Activated CD4-positive, alpha-beta T cell treated with anti-CD3 and anti-CD28 coated beads, Interleukin-2, amount 10 ng/mL, durations not matched to agents 7 days and 5 days (primary cell): Measurements from ENCODE around the gene MMP24OS. TPM values are rescaled to one million over a fixed set of nuclear protein-coding genes. Genes with fewer than 3 reads are reported as not detected.
A peak's percentile ranks its signal among the peaks of the same experiment; 100 is the strongest.
"Not testable (repeated sequence)": the region's sequence is repeated elsewhere in the genome, so short reads cannot be mapped to it uniquely, and the experiment has no call there.

Source experiments
- CTCF ChIA-PET: fragments of 350-600 bp; sonication (Branson Sonifier 250); formaldehyde crosslinking; loops from one replicate; lab custom pipeline; 2021; ENCODE audit warnings: antibody characterized with exemption; lab: Charles Lee
- POLR2A ChIA-PET: fragments of 350-600 bp; sonication (Branson Sonifier 250); formaldehyde crosslinking; loops from one replicate; lab custom pipeline; 2021; ENCODE audit warnings: antibody characterized with exemption; lab: Charles Lee
- DNase-seq: peaks from one replicate; pipeline ENCODE4 v3.0.0-alpha.2; 2020
- H3K27ac Mint-ChIP-seq: one replicate; pipeline ENCODE4 v1.8.0; 2021; ENCODE audit warnings: mild to moderate bottlenecking, moderate library complexity, mixed read lengths
- H3K27me3 Mint-ChIP-seq: one replicate; pipeline ENCODE4 v1.8.0; 2021; ENCODE audit warnings: mixed read lengths
- H3K36me3 Mint-ChIP-seq: one replicate; pipeline ENCODE4 v1.8.0; 2021; ENCODE audit warnings: low read depth, mixed read lengths
- H3K4me1 Mint-ChIP-seq: one replicate; pipeline ENCODE4 v1.8.0; 2021; ENCODE audit warnings: mixed read lengths
- H3K4me3 Mint-ChIP-seq: one replicate; pipeline ENCODE4 v1.8.0; 2021; ENCODE audit warnings: mild to moderate bottlenecking, moderate library complexity, mixed read lengths
- H3K9me3 Mint-ChIP-seq: one replicate; pipeline ENCODE4 v1.8.0; 2021; ENCODE audit warnings: mixed read lengths
- total RNA-seq, 2 experiments: library from RNA; stranded (reverse); gene quantifications; one replicate each; pipeline ENCODE4 v1.2.3, GENCODE V29; 2021

MMP24OS gene
- total RNA-seq, 2 experiments from 2014 or later = 46.7 to 48.3 TPM

- ChIA-PET POLR2A (interaction anchor here (0.6 kb wide), 1 partner anchor 117 kb away, joined by 6 read pairs; no protein-coding TSS in a partner anchor), CTCF (interaction anchor here (1.6 kb wide), 1 partner anchor 120 kb away, joined by 4 read pairs; no protein-coding TSS in a partner anchor)
- Mint-ChIP-seq H3K4me3 (no peak overlapping the region), H3K36me3 (peaks cover 8% of the 10 kb centered on the region), H3K27me3 (no peaks in the 10 kb centered on the region), H3K9me3 (no peaks in the 10 kb centered on the region), H3K4me1 (no peaks in the 10 kb centered on the region), H3K27ac (no peak overlapping the region)
- DNase-seq = no peak
Measured at GRCh38 chr20:35264755-35265154, 13.2 kb downstream of the MMP24OS start.

- CTCF ChIA-PET = interaction anchor here (1.6 kb wide), 1 partner anchor 119 kb away, joined by 4 read pairs; no protein-coding TSS in a partner anchor
- Mint-ChIP-seq H3K27ac (no peak overlapping the region), H3K4me3 (no peak overlapping the region), H3K36me3 (peaks cover 8% of the 10 kb centered on the region), H3K4me1 (no peaks in the 10 kb centered on the region), H3K9me3 (no peaks in the 10 kb centered on the region), H3K27me3 (no peaks in the 10 kb centered on the region)
- POLR2A ChIA-PET = no interaction called here
- DNase-seq = no peak
Measured at GRCh38 chr20:35263532-35264341, 14.2 kb downstream of the MMP24OS start.

GRCh38 chr20:35262731-35263531 is 15.0 kb downstream of the MMP24OS start:
- H3K9me3 Mint-ChIP-seq, DNase-seq, H3K27ac Mint-ChIP-seq, H3K4me3 Mint-ChIP-seq, H3K36me3 Mint-ChIP-seq, H3K4me1 Mint-ChIP-seq, POLR2A ChIA-PET, CTCF ChIA-PET, H3K27me3 Mint-ChIP-seq: not testable (repeated sequence)

- POLR2A ChIA-PET, CTCF ChIA-PET, H3K4me1 Mint-ChIP-seq, H3K27me3 Mint-ChIP-seq, H3K36me3 Mint-ChIP-seq, H3K9me3 Mint-ChIP-seq, DNase-seq, H3K4me3 Mint-ChIP-seq, H3K27ac Mint-ChIP-seq: not testable (repeated sequence)
Measured at GRCh38 chr20:35262321-35262720, 15.6 kb downstream of the MMP24OS start.

DNA sequence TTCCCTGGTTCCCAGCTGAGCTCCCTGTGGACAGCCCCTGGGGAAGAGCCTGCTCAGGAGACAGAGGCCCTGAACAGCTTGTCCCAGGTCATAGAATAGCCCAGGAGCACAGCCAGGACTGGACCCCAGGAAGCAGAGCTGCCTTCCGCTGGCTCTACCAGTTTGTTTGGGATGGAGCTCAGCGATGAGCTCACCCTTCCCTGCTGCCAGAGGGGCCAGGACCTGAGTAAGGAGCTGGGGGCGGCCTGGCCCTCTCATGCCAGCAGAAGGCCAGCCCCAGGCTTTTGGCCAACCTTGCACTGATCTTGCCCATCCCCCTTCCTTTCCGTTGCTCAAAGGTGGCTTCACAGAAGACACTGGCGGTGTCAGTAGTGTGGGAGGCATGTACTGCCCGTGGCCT is 17.5 kb downstream of the MMP24OS start:
- CTCF ChIA-PET = interaction anchor here (0.8 to 2.2 kb wide), 3 partner anchors 9 to 19 kb away, joined by 3 to 6 read pairs (median 3); no protein-coding TSS in a partner anchor
- no peaks in the 10 kb centered on the region for H3K4me1 Mint-ChIP-seq
- POLR2A ChIA-PET = no interaction called here
- no peak overlapping the region for H3K4me3 Mint-ChIP-seq
- no peaks in the 10 kb centered on the region for H3K9me3 Mint-ChIP-seq
- no peak for DNase-seq
- H3K27ac Mint-ChIP-seq = no peak overlapping the region
- H3K36me3 Mint-ChIP-seq = peaks cover 2% of the 10 kb centered on the region
- no peaks in the 10 kb centered on the region for H3K27me3 Mint-ChIP-seq

DNA sequence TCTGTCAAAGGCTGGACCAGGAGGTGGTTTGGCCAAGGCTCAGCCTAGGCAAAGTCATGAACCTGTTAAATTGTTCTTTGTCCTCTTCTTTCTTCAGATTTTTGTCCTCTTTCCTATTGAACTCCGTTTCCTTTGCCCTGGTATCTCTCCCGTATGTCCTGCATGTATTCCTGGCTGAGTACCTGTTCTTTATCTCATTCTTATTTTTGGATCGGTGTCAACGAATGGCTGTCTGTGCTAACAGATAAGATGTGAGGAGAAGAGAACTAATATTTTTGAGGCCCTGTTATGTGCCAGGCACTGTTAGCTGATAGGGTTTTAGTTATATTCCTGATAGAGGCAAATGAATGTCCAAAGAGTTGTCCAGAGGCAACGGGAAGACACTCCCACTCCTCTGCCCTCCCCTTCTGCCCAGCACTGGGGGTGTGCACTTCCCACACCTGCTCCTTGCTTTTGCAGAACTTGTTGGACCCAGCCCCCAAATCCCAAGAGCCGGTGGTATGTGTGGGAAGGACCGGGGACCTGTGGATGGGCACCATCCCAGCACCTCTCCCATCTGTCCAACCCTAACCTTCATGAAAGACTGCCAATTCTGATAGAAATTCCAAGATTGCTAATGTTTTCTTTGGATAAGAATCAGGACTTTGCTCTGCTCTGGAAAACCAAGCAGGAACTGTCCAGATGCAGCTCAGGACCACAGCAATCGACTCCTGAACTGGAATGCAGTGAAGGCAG is 20.6 kb downstream of the MMP24OS start:
- no peaks in the 10 kb centered on the region for H3K27me3 Mint-ChIP-seq
- POLR2A ChIA-PET = no interaction called here
- H3K36me3 Mint-ChIP-seq = peaks cover 4% of the 10 kb centered on the region
- H3K9me3 Mint-ChIP-seq = no peaks in the 10 kb centered on the region
- no peak overlapping the region for H3K4me3 Mint-ChIP-seq
- CTCF ChIA-PET = interaction anchor here (0.6 kb wide), 1 partner anchor 124 kb away, joined by 3 read pairs; no protein-coding TSS in a partner anchor
- no peak for DNase-seq
- peaks cover 9% of the 10 kb centered on the region for H3K4me1 Mint-ChIP-seq
- H3K27ac Mint-ChIP-seq = no peak overlapping the region

DNA sequence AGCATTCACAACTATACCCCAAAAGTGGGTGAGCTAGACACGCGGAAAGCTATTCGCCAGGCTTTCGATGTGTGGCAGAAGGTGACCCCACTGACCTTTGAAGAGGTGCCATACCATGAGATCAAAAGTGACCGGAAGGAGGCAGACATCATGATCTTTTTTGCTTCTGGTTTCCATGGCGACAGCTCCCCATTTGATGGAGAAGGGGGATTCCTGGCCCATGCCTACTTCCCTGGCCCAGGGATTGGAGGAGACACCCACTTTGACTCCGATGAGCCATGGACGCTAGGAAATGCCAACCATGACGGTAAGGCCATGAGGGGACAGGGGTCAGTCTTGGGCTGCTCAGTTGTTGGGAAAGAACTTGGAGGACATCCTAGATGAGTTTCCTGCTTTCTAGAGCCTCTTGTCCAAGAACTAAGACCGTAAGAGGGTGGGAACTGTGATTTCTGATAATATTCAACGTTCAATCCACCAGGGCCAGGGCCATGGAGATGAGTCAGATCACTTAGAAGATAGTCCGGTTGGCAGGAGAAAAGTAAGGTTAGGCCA is 23.4 kb downstream of the MMP24OS start:
- Mint-ChIP-seq H3K27ac (no peak overlapping the region), H3K4me1 (peaks cover 30% of the 10 kb centered on the region), H3K4me3 (no peak overlapping the region), H3K36me3 (peaks cover 6% of the 10 kb centered on the region), H3K27me3 (no peaks in the 10 kb centered on the region), H3K9me3 (no peaks in the 10 kb centered on the region)
- no peak for DNase-seq
- CTCF ChIA-PET = interaction anchor here (0.8 to 1.2 kb wide), 4 partner anchors 14 to 129 kb away, joined by 3 to 4 read pairs (median 3); no protein-coding TSS in a partner anchor
- POLR2A ChIA-PET = interaction anchor here (0.6 kb wide), 1 partner anchor 281 kb away, joined by 3 read pairs; no protein-coding TSS in a partner anchor

DNA sequence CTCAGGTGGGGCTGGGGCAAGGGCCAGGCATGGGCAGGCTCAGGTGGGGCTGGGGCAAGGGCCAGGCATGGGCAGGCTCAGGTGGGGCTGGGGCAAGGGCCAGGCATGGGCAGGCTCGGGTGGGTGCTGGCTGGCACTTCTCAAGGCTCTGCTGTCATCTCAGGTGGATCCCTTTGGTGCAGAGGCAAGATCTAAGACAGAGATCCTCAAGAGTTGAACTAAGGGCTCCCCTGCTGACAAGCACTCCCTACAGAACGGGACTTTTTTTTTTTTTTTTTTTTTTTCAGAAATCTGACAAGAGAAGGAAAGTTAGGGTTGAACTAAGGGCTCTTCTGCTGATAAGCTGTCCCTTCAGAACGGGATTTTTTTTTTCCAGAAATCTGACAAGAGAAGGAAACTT is 24.9 kb downstream of the MMP24OS start:
- H3K4me3 Mint-ChIP-seq = no peak overlapping the region

GRCh38 chr20:35252598-35252997 is 25.3 kb downstream of the MMP24OS start:
- H3K36me3 Mint-ChIP-seq, H3K27me3 Mint-ChIP-seq, DNase-seq, H3K9me3 Mint-ChIP-seq: not testable (repeated sequence)
- POLR2A ChIA-PET = interaction anchor here (0.6 kb wide), 2 partner anchors 25 to 240 kb away, joined by 3 to 4 read pairs; partner anchors contain the start of gene MMP24OS
- CTCF ChIA-PET = interaction anchor here (1.5 kb wide), 1 partner anchor 12 kb away, joined by 3 read pairs; no protein-coding TSS in a partner anchor
- peaks cover 33% of the 10 kb centered on the region for H3K4me1 Mint-ChIP-seq
- peak overlapping the region; percentile 97 for H3K27ac Mint-ChIP-seq
- H3K4me3 Mint-ChIP-seq = peak overlapping the region; percentile 37

More for the DNA sequence above, 24.9 kb downstream of the MMP24OS start:
- DNase-seq = no peak
- POLR2A ChIA-PET = no interaction called here
- Mint-ChIP-seq H3K9me3 (no peaks in the 10 kb centered on the region), H3K36me3 (peaks cover 6% of the 10 kb centered on the region), H3K27ac (peak overlapping the region; percentile 79), H3K4me1 (peaks cover 30% of the 10 kb centered on the region), H3K27me3 (no peaks in the 10 kb centered on the region)
- CTCF ChIA-PET = interaction anchor here (0.6 kb wide), 1 partner anchor 169 kb away, joined by 4 read pairs; no protein-coding TSS in a partner anchor

DNA sequence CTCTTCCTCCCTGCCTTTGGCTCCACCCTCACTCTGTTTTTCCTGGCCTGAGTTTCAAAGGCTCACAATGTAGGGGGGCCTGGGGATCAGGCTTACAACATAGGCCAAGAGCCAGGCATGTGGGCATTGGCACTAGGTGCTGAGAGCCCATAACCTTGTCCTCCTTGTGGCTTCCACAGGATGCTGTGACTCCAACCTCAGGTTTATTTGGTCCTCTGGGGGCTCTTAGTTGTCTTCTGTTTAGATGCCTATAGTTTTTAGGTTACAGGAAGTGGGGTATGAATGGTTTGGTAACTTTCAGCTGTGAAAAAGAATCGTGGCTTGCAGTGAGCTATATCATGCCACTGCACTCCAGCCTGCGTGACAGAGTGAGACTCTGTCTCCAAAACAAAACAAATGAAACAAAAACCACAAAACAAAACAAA is 25.9 kb downstream of the MMP24OS start:
- CTCF ChIA-PET = interaction anchor here (1.1 to 1.5 kb wide), 2 partner anchors 12 to 43 kb away, joined by 3 read pairs; no protein-coding TSS in a partner anchor
- Mint-ChIP-seq H3K27ac (peak overlapping the region; percentile 97), H3K9me3 (no peaks in the 10 kb centered on the region), H3K4me3 (peak overlapping the region; percentile 37), H3K4me1 (peaks cover 34% of the 10 kb centered on the region), H3K36me3 (peaks cover 6% of the 10 kb centered on the region), H3K27me3 (no peaks in the 10 kb centered on the region)
- POLR2A ChIA-PET = interaction anchor here (0.6 kb wide), 2 partner anchors 26 to 240 kb away, joined by 3 to 4 read pairs; partner anchors contain the start of gene MMP24OS
- peak; percentile 68 for DNase-seq

DNA sequence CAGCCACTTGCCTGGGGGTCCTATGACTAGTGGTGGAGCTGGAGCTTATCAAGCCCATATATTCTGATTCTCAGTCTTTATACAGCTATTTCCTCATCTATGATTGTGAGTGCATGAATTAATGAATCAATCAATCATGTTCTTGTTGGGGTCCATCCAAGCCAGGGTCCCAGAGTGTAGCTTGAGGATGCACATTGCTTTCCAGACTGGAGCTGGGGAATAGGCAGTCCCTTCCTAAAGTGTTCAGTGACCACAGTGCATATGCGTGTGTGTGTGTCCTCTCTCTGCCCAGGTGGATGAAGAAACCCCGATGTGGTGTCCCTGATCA is 26.3 kb downstream of the MMP24OS start:
- Mint-ChIP-seq H3K27ac (peak overlapping the region; percentile 97), H3K4me3 (peak overlapping the region; percentile 5)
- POLR2A ChIA-PET = no interaction called here

More for the DNA sequence above, 26.3 kb downstream of the MMP24OS start:
- Mint-ChIP-seq H3K36me3 (peaks cover 6% of the 10 kb centered on the region), H3K4me1 (peaks cover 34% of the 10 kb centered on the region), H3K27me3 (no peaks in the 10 kb centered on the region), H3K9me3 (no peaks in the 10 kb centered on the region)
- CTCF ChIA-PET = interaction anchor here (1.1 to 1.5 kb wide), 2 partner anchors 11 to 42 kb away, joined by 3 read pairs; no protein-coding TSS in a partner anchor
- no peak for DNase-seq
